Transverse colon (tissue), 4 donors: ENCODE results near the gene RPTOR.

Source experiments
- CTCF ChIP-seq, 5 experiments: fragments of 200-600 bp in 3 of 5; fragments of 450-650 bp in 2 of 5; sonication (generic) in 3 of 5; IDR thresholded peaks; 1 replicate in 2 of 5; 2 replicates in 3 of 5; pipeline ENCODE4 v1.5.1; 2016 to 2017; ENCODE audit warnings: antibody characterized with exemption in 5 of 5, inconsistent platforms in 3 of 5, mild to moderate bottlenecking in 2 of 5, moderate library complexity in 1 of 5
- POLR2AphosphoS5 ChIP-seq, 3 donors: sonication (generic); formaldehyde crosslinking; IDR thresholded peaks; one replicate each; pipeline ENCODE4 v1.6.1; 2016; ENCODE audit warnings: antibody characterized with exemption in 3 of 3

GRCh38 chr17:80912476-80912875, 367.8 kb downstream of the RPTOR start:
- TF ChIP-seq CTCF (IDR thresholded peaks at IDR 0.05) (no peak), POLR2AphosphoS5 (IDR thresholded peaks at IDR 0.05) (no peak)
